ENCODE results near the gene KCTD13. TPM values are rescaled to one million over a fixed set of nuclear protein-coding genes. Genes with fewer than 3 reads are reported as not detected.

KCTD13 gene
- polyA plus RNA-seq, 2 of the 4 experiments (the other 2 are of a cell fraction), result 12.7 to 14.6 TPM

DNA sequence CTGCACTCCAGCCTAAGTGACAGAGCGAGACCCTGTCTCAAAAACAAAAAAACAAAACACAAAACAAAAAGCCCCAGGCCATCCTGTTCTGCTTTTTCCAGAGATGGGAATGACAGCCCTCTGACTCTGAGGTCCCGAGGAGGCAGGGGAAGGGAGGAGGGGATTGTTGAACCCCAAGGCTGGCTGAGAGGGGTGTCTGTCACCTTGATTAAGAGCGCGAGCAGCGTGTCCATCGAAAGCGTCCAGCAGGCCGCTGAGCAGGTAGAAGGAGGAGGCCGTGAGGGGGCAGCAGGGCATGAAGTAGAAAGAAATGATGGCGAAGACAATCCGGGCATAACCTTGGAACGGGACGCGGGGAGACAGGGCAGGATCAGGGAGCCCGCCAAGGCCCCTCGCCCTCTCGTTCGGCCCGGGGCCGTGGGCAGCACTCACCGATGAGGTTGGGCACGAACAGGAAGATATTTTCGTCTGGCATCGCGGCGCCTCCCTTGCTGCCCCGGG lies 63.6 kb downstream of the KCTD13 start:
- ATAC-seq (peak; percentile 34 to 54), FAIRE-seq (no peak), DNase-seq (ENCODE audit: low read depth in 1 of 2, low spot score in 1 of 2) (peak in 1 of 2 experiments; percentile 39)
- H3K4me1 ChIP-seq, result peaks cover 15% of the 10 kb centered on the region
- H3K27ac ChIP-seq, result peak overlapping the region; percentile 88 to 97
- no peaks in the 10 kb centered on the region for H3K9me3 ChIP-seq
- no peak for TF ChIP-seq BHLHE40 (IDR thresholded peaks at IDR 0.05; ENCODE audit: low read depth, low read length)
- TF ChIP-seq HEYL (CRISPR knock-in tag; IDR thresholded peaks at IDR 0.05), result no peak
- TF ChIP-seq, protein P1, sequence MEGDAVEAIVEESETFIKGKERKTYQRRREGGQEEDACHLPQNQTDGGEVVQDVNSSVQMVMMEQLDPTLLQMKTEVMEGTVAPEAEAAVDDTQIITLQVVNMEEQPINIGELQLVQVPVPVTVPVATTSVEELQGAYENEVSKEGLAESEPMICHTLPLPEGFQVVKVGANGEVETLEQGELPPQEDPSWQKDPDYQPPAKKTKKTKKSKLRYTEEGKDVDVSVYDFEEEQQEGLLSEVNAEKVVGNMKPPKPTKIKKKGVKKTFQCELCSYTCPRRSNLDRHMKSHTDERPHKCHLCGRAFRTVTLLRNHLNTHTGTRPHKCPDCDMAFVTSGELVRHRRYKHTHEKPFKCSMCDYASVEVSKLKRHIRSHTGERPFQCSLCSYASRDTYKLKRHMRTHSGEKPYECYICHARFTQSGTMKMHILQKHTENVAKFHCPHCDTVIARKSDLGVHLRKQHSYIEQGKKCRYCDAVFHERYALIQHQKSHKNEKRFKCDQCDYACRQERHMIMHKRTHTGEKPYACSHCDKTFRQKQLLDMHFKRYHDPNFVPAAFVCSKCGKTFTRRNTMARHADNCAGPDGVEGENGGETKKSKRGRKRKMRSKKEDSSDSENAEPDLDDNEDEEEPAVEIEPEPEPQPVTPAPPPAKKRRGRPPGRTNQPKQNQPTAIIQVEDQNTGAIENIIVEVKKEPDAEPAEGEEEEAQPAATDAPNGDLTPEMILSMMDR (IDR thresholded peaks at IDR 0.05), result no peak; the same call in 2 of the 3 replicates
- TF ChIP-seq, protein P2, sequence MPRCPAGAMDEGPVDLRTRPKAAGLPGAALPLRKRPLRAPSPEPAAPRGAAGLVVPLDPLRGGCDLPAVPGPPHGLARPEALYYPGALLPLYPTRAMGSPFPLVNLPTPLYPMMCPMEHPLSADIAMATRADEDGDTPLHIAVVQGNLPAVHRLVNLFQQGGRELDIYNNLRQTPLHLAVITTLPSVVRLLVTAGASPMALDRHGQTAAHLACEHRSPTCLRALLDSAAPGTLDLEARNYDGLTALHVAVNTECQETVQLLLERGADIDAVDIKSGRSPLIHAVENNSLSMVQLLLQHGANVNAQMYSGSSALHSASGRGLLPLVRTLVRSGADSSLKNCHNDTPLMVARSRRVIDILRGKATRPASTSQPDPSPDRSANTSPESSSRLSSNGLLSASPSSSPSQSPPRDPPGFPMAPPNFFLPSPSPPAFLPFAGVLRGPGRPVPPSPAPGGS (IDR thresholded peaks at IDR 0.05), result no peak
- TF ChIP-seq FOSB (CRISPR knock-in tag; IDR thresholded peaks at IDR 0.05), result no peak
- TF ChIP-seq, protein P3, sequence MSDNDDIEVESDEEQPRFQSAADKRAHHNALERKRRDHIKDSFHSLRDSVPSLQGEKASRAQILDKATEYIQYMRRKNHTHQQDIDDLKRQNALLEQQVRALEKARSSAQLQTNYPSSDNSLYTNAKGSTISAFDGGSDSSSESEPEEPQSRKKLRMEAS (IDR thresholded peaks at IDR 0.05), result no peak
- no peak for TF ChIP-seq NFE2L2 (conservative IDR thresholded peaks at IDR 0.05; ENCODE audit: low read length)
- TF ChIP-seq RARB (CRISPR knock-in tag; IDR thresholded peaks at IDR 0.05), result no peak
- no peak for TF ChIP-seq HOXB5 (CRISPR knock-in tag; IDR thresholded peaks at IDR 0.05)
- TF ChIP-seq, protein P4, sequence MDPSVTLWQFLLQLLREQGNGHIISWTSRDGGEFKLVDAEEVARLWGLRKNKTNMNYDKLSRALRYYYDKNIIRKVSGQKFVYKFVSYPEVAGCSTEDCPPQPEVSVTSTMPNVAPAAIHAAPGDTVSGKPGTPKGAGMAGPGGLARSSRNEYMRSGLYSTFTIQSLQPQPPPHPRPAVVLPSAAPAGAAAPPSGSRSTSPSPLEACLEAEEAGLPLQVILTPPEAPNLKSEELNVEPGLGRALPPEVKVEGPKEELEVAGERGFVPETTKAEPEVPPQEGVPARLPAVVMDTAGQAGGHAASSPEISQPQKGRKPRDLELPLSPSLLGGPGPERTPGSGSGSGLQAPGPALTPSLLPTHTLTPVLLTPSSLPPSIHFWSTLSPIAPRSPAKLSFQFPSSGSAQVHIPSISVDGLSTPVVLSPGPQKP (IDR thresholded peaks at IDR 0.05; ENCODE audit: low read depth, low read length), result no peak
- WGBS (ENCODE audit: missing lambda C conversion rate), result 7% methylated on average over 22 of the region's 27 CpGs
- ChIA-PET CTCF (interaction anchor here (0.8 to 6.0 kb wide), 17 partner anchors 9 to 171 kb away, joined by 3 to 40 read pairs (median 5); partner anchors contain the start of genes DOC2A, MVP and TLCD3B), POLR2A (interaction anchor here (1.2 kb wide), 1 partner anchor 37 kb away, joined by 6 read pairs; the partner anchor contains the start of genes ASPHD1 and SEZ6L2)
- H3K4me2 ChIP-seq, result peak overlapping the region; percentile 92
- peak overlapping the region; percentile 76 for H3K4me3 ChIP-seq

DNA sequence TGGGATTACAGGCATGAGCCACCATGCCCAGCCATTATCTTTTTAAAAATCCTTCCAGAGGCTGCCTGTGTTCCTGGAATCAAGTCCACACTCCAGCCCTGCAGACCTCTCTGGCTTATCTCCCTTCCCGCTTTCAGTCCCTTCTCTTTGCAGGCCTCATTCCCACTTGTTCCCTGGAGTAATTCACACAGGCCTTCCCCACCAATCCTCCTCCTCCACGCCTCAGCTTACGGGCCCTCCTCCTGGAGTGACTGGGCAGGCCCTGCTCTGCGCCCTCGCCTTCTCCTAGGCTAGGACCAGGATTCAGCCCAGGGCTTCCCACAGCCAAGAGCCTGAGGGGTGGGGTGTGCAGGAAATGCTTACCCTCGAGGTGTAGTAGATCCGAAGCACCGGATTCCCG lies 65.8 kb downstream of the KCTD13 start:
- H3K4me1 ChIP-seq, result peaks cover 15% of the 10 kb centered on the region
- ChIA-PET CTCF (interaction anchor here (0.6 to 6.0 kb wide), 4 partner anchors 12 to 171 kb away, joined by 3 to 40 read pairs (median 4); no protein-coding TSS in a partner anchor), POLR2A (no interaction called here)
- WGBS (ENCODE audit: missing lambda C conversion rate), result 92% methylated on average over 9 of the region's 9 CpGs
- H3K4me3 ChIP-seq, result no peak overlapping the region
- no peak for TF ChIP-seq CBX8 (IDR thresholded peaks at IDR 0.05)
- no peak for TF ChIP-seq NFE2L2 (conservative IDR thresholded peaks at IDR 0.05; ENCODE audit: low read length)
- TF ChIP-seq ZNF302 (CRISPR knock-in tag; IDR thresholded peaks at IDR 0.05), result no peak
- TF ChIP-seq RARB (CRISPR knock-in tag; IDR thresholded peaks at IDR 0.05), result no peak
- no peak for TF ChIP-seq HOXA7 (CRISPR knock-in tag; IDR thresholded peaks at IDR 0.05)
- TF ChIP-seq MAFK (IDR thresholded peaks at IDR 0.05; ENCODE audit: partially characterized antibody), result no peak
- no peak for TF ChIP-seq EHF (CRISPR knock-in tag; IDR thresholded peaks at IDR 0.05)
- no peak for TF ChIP-seq EP300 (IDR thresholded peaks at IDR 0.05)
- no peak for TF ChIP-seq MAZ (IDR thresholded peaks at IDR 0.05; ENCODE audit: borderline replicate concordance, low read depth, low read length)
- TF ChIP-seq, protein P5, sequence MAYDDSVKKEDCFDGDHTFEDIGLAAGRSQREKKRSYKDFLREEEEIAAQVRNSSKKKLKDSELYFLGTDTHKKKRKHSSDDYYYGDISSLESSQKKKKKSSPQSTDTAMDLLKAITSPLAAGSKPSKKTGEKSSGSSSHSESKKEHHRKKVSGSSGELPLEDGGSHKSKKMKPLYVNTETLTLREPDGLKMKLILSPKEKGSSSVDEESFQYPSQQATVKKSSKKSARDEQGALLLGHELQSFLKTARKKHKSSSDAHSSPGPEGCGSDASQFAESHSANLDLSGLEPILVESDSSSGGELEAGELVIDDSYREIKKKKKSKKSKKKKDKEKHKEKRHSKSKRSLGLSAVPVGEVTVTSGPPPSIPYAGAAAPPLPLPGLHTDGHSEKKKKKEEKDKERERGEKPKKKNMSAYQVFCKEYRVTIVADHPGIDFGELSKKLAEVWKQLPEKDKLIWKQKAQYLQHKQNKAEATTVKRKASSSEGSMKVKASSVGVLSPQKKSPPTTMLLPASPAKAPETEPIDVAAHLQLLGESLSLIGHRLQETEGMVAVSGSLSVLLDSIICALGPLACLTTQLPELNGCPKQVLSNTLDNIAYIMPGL (CRISPR knock-in tag; IDR thresholded peaks at IDR 0.05; ENCODE audit: borderline replicate concordance), result no peak
- TF ChIP-seq RFX5 (IDR thresholded peaks at IDR 0.05), result no peak
- TF ChIP-seq ZC3H11A (IDR thresholded peaks at IDR 0.05), result no peak
- no peak for TF ChIP-seq PHF8 (IDR thresholded peaks at IDR 0.05; ENCODE audit: borderline replicate concordance, low read depth)
- TF ChIP-seq POLR2AphosphoS2 (conservative IDR thresholded peaks at IDR 0.05; ENCODE audit: low read length), result no peak
- no peak for TF ChIP-seq RNF2 (IDR thresholded peaks at IDR 0.05; ENCODE audit: borderline replicate concordance, low read depth)
- DNase-seq (ENCODE audit: low read depth in 1 of 2, low spot score in 1 of 2) (no peak), FAIRE-seq (no peak), ATAC-seq (no peak)
- no peak overlapping the region for H3K27ac ChIP-seq
- H3K9me3 ChIP-seq, result no peaks in the 10 kb centered on the region
- H3K4me2 ChIP-seq, result no peak overlapping the region

Data from A549 (cell line).